Measurements from ENCODE around the gene MYO9A. TPM values are rescaled to one million over a fixed set of nuclear protein-coding genes. Genes with fewer than 3 reads are reported as not detected.
"Not testable (repeated sequence)": the region's sequence is repeated elsewhere in the genome, so short reads cannot be mapped to it uniquely, and the experiment has no call there.

The MYO9A gene
- polyA plus RNA-seq, 3 donors, result 32.6 to 38.1 (median 34.2) TPM

GRCh38 chr15:72110355-72110754 lies 7.6 kb downstream of the MYO9A start:
- no peak for DNase-seq (ENCODE audit: extremely low read depth in 1 of 11, low read depth in 9 of 11, low spot score in 4 of 11)

- no peak for DNase-seq (ENCODE audit: extremely low read depth in 1 of 11, low read depth in 9 of 11, low spot score in 4 of 11)
Observed at GRCh38 chr15:72106068-72106467, 11.9 kb downstream of the MYO9A start.

GRCh38 chr15:72105111-72105510 lies 12.8 kb downstream of the MYO9A start:
- no peak for DNase-seq (ENCODE audit: extremely low read depth in 1 of 11, low read depth in 9 of 11, low spot score in 4 of 11)

DNA sequence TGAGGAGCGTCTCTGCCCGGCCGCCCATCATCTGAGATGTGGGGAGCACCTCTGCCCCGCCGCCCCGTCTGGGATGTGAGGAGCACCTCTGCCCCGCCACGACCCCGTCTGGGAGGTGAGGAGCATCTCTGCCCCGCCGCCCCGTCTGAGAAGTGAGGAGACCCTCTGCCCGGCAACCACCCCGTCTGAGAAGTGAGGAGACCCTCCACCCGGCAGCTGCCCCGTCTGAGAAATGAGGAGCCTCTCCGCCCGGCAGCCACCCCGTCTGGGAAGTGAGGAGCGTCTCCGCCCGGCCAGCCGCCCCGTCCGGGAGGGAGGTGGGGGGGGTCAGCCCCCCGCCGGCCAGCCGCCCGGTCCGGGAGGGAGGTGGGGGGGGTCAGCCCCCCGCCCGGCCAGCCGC lies 17.4 kb downstream of the MYO9A start:
- not testable (repeated sequence) for DNase-seq (ENCODE audit: extremely low read depth in 1 of 11, low read depth in 9 of 11, low spot score in 4 of 11)

- no peak for DNase-seq (ENCODE audit: extremely low read depth in 1 of 11, low read depth in 9 of 11, low spot score in 4 of 11)
Observed at GRCh38 chr15:72099155-72099554, 18.8 kb downstream of the MYO9A start.

DNA sequence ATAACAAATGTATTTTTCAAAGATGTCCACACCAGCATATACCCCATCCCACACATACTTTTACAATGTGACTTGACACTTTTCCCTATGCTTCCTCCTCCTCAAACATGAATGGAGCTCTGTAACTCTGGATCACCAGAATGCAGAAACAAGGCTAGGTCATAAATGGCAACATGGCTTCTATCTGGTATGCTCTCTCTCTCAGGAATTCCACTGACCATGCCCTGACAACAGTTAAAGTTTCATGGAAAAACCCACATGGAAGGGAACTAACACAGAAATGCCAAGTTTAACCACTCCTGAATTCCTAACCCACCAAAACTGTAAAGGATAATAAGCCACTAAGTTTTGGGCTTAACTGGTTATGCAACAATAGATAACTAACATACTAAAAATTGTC lies 19.9 kb downstream of the MYO9A start:
- DNase-seq (ENCODE audit: extremely low read depth in 1 of 11, low read depth in 9 of 11, low spot score in 4 of 11), result no peak

DNA sequence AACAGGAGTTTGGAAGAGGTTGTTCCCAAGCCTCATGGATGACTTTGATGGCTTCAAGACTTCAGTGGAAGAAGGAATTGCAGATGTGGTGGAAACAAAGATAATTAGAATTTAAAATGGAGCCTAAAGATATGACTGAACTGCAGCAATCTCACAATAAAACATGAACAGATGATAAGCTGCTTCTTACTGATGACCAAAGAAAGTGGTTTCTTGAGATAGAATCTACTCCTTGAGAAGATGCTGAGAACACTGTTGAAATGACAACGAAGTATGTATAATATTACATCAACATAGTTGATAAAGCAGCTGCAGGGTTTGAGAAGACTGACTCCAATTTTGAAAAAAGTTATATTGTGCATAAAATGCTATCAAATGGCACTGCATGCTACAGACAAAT lies 21.2 kb downstream of the MYO9A start:
- no peak for DNase-seq (ENCODE audit: extremely low read depth in 1 of 11, low read depth in 9 of 11, low spot score in 4 of 11)

DNA sequence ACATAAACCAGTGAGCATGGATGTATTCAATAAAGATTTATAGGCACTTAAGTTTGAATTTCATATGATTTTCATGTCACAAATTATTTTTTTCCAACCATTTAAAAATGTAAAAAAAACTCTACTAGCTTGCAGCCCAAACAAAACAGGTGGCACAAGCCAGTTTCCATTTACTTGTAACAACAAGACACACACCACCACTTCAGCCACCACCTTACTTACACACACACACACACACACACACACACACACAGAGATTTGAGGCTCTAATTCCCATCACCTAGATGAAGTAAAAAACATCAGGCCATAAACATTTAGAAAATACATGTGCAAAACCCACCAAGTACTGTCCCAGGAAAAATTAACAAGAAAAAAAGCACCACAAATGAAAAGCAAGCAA lies 25.3 kb downstream of the MYO9A start:
- no peak for DNase-seq (ENCODE audit: extremely low read depth in 1 of 11, low read depth in 9 of 11, low spot score in 4 of 11)

DNA sequence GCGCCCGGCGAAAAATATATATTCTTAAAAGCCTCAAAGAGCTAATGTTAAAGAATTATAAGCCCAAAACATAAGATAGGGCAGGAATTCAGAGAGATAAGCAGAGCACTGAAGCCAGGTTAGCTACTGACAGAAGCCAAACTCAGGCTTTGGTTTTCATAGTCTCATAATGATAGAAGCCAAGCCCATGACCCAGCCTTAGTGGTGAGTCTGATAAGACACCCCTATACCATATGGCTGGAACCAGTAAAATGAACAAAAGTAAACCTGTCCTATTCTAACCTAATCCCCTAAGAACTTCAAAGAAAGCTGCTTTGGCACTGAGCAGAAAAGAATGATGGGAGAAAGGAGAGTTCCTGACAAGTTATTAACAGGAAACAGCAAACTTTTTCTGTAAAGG lies 25.9 kb downstream of the MYO9A start:
- no peak for DNase-seq (ENCODE audit: extremely low read depth in 1 of 11, low read depth in 9 of 11, low spot score in 4 of 11)

GRCh38 chr15:72086920-72087648 lies 30.9 kb downstream of the MYO9A start:
- DNase-seq (ENCODE audit: extremely low read depth in 1 of 11, low read depth in 9 of 11, low spot score in 4 of 11), result no peak

DNA sequence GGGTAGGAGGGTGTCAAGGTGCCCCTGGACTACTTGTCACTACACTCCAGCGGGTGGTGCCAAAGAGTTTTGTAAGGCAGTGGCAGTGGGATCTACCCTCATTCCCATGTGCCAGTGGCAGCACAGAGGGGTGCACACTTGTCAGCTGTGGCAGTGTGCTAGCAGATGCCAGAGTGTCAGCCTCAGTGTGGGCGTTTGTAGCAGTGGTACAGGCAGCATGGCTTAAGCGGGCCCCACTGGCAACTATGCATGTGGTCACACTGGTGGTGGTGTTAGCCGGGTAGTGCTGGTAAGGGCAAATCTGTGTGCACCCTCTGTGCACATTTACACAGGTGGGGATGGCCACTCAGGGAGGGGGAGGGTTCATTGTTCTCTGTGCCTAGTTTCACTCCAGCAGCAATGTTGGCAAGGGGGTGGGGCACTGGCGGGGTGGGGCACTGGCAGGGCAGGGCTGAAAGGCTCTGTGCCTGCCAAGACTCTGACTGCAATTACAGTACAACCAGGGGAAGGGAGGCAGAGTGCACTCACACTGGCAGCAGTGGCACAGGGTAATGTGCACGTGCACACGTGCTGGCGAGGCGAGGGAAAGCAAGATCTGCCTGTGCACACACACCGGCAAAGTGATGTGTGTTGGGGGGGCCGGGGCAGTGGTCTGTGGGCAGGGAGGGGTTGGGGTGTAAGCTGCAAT lies 31.8 kb downstream of the MYO9A start:
- no peak for DNase-seq (ENCODE audit: extremely low read depth in 1 of 11, low read depth in 9 of 11, low spot score in 4 of 11)

- DNase-seq (ENCODE audit: extremely low read depth in 1 of 11, low read depth in 9 of 11, low spot score in 4 of 11), result no peak
Observed at GRCh38 chr15:72082176-72082575, 35.8 kb downstream of the MYO9A start.

GRCh38 chr15:72078887-72079286 lies 39.1 kb downstream of the MYO9A start:
- DNase-seq (ENCODE audit: extremely low read depth in 1 of 11, low read depth in 9 of 11, low spot score in 4 of 11), result no peak

GRCh38 chr15:72077950-72078349 lies 40.0 kb downstream of the MYO9A start:
- DNase-seq (ENCODE audit: extremely low read depth in 1 of 11, low read depth in 9 of 11, low spot score in 4 of 11), result no peak

- peak in 3 of 11 donors; percentile 9 to 27 (median 10) for DNase-seq (ENCODE audit: extremely low read depth in 1 of 11, low read depth in 9 of 11, low spot score in 4 of 11)
Observed at GRCh38 chr15:72074335-72075060, 43.5 kb downstream of the MYO9A start.

GRCh38 chr15:72071448-72071825 lies 46.5 kb downstream of the MYO9A start:
- DNase-seq (ENCODE audit: extremely low read depth in 1 of 11, low read depth in 9 of 11, low spot score in 4 of 11), result not testable (repeated sequence)

DNA sequence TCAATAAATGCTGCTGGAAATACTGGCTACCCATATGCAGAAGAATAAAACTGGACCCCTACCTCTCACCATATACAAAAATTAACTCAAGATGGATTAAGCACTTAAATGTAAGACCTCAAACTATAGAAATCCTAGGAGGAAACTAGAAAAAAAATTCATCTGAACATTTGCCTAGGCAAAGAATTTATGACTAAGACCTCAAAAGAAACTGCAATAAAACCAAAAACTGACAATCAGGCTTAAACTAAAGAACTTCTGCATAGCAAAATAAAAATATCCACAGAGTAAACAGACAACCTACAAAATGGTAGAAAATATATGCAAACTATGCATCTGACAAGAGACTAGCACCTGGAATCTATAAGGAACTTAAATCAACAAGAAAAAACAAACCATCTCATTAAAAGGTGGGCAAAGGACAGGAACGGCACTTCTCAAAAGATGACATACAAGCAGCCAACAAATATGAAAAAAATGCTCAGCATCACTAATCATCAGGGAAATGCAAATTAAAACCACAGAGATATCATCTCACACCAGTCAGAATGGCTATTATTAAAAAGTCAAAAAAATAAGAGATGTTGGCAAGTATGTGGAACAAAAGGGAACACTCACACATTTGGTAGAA lies 47.0 kb downstream of the MYO9A start:
- no peak for DNase-seq (ENCODE audit: extremely low read depth in 1 of 11, low read depth in 9 of 11, low spot score in 4 of 11)

GRCh38 chr15:72068856-72069255 lies 49.1 kb downstream of the MYO9A start:
- DNase-seq (ENCODE audit: extremely low read depth in 1 of 11, low read depth in 9 of 11, low spot score in 4 of 11), result no peak

DNA sequence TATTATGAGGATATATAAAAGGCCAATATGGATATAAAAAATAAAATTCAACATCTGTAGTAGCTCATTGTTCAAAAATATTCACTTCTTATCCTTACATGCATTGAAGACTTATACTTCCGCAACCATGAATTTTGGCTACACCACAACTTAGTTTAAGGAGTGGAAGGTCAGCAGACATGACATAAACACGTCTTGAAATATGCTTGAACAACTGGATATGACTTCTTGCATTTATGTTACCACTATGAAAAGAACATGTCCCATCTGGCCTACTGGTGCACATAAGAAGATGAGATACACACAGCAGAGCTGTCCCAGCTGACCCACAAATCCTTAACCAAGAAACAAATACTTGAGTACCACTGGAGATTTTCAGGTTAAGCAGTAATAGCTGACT lies 52.1 kb downstream of the MYO9A start:
- DNase-seq (ENCODE audit: extremely low read depth in 1 of 11, low read depth in 9 of 11, low spot score in 4 of 11), result peak; percentile 19 to 76 (median 31)

DNA sequence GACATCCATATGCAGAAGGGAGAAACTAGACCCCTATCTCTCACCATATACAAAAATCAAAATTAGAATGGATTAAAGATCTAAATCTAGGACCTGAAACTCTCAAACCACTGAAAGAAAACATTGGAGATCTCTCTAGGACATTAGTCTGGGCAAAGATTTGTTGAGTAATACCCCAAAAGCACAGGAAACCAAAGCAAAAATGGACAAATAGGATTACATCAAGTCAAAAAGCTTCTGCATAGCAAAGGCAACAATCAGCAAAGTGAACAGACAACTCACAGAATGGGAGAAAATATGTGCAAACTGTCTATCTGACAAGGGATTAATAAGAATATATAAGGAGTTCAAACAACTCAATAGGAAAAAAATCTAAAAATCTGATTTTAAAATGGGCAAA lies 54.8 kb downstream of the MYO9A start:
- DNase-seq (ENCODE audit: extremely low read depth in 1 of 11, low read depth in 9 of 11, low spot score in 4 of 11), result no peak
